Measurements from ENCODE around the gene CMTM5.
"Not testable (repeated sequence)": the region's sequence is repeated elsewhere in the genome, so short reads cannot be mapped to it uniquely, and the experiment has no call there.

The CMTM5 gene

DNA sequence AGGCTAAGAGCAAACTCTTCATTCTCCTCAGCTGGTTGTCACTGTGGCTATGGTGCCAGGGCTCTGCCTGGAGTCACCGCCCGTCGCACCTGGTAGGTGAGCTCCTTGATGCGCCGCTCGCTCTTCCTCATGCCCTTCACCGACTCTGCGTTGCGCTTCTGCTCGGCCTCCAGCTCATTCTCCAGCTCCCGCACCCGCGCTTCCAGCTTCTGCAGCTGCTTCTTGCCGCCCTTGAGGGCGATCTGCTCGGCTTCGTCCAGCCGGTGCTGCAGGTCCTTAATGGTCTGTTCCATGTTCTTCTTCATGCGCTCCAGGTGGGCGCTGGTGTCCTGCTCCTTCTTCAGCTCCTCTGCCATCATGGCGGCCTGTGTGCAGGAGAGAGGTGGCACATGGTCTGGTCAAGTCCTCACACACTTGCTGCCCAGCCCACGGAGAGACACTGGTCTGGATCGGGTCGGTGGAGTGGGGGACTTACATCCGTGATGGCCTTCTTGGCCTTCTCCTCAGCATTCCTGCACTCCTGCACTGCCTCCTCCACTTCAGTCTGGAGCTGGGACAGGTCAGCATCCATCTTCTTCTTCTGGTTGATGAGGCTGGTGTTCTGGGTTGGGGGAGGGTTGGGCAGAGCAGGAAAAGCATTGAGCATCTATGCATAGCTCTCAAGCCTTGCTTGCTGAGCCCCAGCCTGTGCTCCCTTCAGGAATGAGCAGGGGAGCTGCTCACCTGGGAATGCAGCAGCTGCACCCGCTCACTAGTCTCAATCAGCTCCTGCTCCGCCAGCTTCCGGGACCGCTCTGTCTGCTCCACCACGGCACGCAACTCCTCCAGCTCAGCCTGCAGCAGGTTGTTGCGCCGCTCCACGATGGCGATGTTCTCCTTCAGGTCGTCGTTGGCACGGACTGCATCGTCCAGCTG is 38.3 kb downstream of the CMTM5 start:
- no peak for DNase-seq (ENCODE audit: low read depth)

DNA sequence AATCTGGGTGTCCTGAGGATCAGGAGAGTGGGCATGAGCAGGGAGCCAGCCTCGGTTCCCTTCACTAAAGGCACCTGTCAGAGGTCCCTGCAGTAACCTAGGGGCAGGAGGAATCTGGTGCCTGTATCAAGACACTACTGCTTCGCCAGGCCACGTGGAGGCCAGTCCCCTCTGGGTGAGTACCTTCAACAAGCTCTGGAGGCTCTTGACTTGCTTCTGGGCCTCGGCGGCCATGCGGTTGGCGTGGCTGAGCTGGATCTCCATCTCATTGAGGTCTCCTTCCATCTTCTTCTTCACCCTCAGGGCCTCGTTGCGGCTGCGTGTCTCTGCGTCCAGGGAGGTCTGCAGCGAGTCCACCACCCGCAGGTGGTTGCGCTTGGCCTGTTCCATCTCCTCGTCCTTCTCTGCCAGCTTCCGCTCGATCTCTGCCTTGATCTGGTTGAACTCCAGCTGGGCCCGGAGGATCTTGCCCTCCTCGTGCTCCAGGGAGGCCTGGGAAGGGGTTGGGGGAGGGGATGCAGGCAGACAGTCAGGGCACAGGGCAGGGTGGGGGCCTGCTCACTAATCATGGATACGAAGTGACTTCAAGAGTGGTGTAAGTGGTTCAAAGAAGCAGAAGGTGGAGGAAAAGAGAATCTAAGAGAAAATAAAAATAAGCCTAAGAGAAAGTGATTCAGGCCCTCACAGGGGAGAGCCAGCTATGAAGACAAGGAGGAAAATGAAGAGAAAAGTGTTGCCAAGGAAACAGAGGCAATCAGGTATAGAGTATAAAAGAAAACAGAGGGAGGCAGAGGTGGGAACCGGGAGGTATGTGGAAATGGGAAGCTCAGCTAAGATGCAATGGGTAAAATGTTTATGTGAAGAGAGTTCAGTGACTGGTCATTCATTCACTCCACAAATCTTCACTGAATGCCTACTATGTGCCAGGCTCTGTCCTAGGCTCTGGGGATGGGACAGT is 39.3 kb downstream of the CMTM5 start:
- DNase-seq (ENCODE audit: low read depth), result no peak

DNA sequence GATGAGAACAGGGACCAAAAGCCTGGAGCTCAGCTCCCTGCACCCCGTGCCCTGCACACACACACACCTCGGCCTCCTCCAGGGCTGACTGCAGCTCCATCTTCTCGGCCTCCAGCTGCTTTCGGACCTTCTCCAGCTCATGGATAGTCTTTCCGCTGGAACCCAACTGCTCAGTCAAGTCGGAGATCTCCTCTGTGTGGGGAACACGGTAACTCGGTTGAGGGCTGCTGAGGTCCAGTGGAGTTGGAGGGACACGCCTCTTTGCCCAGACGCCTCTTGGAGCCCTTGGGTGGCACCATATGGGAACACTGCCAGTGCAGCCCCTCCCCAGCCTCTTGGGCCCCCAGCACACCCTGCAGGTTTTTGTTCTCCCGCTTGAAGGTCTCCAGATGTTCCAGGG is 40.0 kb downstream of the CMTM5 start:
- DNase-seq (ENCODE audit: low read depth), result no peak

DNA sequence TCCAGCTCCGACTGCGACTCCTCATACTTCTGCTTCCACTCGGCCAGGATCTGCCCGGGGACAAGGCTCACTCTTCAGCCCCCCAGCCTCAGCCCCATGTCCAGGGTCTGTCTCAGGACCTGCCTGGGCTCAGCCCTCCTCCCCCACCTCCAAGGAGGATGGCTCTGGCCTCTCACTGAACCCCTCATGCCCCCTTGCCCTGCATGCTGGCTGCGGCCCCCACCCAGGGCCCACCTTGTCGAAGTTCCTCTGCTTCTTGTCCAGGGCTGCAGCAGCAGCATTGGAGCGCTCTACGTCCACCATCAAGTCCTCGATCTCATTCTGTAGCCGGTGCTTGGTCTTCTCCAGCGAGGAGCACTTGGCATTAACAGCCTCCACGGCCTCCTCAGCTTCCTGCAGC is 40.4 kb downstream of the CMTM5 start:
- DNase-seq (ENCODE audit: low read depth), result not testable (repeated sequence)

DNA sequence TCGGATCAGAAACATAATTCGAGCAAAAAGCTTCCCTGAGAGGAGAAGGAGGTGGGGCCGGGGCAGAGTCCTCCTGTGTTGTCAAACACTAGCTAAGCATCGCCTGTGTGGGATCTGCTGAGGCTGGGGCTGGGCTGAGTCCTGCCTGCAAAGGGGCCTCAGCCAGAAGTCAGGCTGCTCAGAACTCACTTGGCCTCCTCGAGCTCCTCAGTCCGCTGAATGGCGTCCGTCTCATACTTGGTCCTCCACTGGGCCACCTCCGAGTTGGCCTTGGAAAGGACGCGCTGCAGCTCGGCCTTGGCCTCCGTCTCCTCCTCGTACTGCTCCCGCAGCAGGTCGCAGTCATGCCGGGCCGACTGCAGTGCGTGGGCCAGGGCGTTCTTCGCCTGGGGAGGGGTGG is 41.2 kb downstream of the CMTM5 start:
- DNase-seq (ENCODE audit: low read depth), result no peak

DNA sequence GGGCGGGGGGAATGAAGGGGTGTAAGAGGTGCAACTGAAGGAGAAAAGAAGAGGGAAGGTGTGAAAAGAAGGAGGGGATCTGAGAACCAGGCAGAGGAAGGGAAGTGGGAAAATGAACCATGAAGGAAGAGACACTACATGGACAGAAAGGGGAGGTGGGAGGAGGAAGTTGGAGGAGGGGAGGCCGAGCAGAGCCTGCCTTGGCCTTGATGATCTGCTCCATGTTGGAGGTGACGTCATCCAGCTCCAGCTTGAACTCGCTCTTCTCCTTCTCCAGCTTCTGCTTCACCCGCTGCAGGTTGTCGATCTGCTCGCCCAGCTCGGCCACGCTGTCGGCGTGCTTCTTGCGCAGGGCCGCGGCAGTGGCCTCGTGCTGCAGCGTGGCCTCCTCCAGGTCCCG is 42.8 kb downstream of the CMTM5 start:
- DNase-seq (ENCODE audit: low read depth), result not testable (repeated sequence)

DNA sequence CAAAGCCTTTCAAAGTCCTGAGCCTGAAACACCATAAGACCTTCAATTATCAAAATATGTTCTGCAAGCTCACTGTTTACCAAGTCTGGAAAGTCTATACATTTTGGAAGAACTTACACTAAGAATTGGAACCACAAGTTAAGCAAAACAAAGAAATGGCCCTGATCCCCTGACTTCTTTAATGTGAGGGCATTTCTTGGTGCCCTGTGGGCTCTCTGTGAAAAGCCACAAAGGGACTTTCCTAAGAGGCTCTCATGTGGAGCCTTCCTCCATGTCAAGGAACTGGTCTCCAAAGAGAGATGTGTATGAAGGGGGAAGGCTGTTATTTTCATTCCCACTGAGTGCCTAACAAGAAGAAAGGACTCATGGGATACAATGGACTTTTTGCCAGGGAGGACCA is 44.7 kb downstream of the CMTM5 start:
- no peak for DNase-seq (ENCODE audit: low read depth)

DNA sequence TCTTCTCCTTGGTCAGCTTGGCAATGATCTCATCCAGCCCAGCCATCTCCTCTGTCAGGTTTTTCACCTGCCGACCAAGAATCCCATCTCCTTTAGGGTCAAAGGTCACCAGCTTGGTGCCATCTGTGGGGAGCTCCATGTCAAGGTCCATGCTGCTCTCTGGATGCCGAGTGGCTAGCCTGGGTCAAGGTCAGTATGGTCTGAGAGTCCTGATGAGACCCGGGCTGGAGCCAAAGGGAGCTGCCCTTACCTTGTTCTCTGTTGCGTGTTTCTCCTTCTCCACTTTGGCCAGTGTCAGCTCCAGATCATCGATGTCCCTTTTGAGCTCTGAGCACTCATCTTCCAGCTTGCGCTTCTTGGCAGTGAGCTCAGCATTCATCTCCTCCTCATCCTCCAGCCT is 46.8 kb downstream of the CMTM5 start:
- no peak for DNase-seq (ENCODE audit: low read depth)

DNA sequence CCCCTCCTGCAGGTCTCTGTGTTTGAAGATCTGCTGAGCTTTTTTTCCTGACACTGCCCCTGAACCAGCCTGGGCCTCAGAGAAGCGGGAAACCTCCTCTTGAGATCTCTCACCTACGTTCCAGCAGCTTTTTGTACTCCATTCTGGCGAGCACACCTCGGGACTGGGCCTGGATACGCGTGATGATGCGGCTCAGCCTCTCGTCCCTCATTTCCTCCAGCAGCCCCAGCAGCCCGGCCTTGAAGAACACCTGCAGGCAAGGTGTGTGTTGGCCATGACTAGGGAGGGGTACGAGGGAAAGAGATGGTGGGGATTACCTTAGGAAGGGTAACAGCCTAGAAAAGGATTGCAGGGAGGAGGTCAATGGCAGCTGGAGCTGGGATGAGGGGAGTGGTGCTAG is 48.3 kb downstream of the CMTM5 start:
- no peak for DNase-seq (ENCODE audit: low read depth)

DNA sequence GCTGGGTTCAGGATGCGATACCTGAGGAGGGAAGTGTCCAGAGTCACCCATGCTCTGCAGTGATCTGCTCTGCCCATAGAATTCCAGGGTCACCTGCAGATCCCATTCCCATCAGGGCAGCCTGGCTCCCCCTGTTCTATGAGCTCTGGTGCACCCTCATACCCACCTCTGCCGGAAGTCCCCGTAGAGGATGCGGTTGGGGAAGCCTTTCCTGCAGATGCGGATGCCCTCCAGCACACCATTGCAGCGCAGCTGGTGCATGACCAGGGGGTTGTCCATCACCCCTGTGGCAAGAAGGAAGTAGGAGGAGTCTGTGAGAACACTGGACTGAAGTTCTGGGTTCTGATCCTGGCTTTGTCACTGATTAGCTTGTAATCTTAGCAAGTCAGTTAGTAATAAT is 49.0 kb downstream of the CMTM5 start:
- not testable (repeated sequence) for DNase-seq (ENCODE audit: low read depth)

DNA sequence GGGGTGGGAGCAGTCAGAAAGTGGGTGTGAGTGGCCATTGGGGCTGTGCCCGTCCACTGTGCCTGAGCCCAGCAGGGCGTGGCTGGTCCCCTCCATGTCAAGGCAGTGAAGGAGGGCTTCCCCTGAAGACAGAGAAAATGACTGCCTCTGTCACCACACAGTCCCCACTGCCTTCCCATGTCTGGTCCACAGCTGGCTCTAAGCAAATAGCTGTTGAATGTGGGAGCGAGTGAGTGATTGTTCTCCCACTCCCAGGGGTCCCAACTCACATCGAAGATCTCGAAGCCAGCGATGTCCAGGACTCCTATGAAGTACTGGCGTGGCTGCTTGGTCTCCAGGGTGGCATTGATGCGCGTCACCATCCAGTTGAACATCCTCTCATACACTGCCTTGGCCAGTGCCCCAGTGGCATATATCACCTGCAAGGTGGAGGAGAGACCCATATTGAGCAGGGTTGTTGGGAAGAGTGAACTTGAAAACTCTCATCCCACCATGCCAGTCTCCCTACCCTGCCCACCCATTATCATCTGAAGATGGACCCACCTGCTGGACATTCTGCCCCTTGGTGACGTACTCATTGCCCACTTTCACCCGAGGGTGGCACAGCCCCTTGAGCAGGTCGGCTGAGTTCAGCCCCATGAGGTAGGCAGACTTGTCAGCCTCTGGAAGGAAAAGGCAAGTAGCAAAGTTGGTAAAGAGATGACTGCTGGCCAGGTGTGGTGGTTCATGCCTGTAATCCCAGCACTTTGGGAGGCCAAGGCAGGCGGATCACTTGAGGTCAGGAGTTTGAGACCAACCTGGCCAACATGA is 52.0 kb downstream of the CMTM5 start:
- no peak for DNase-seq (ENCODE audit: low read depth)

Data from GM04504 (cell line).